Neutrophil (primary cell): Measurements from ENCODE around the gene DKC1.
A peak's percentile ranks its signal among the peaks of the same experiment; 100 is the strongest.

Experiments used
- H3K27ac ChIP-seq: fragments of 200-600 bp; sonication (generic); 2 replicates; pipeline ENCODE4 v1.5.1; 2016; ENCODE audit warnings: mild to moderate bottlenecking, moderate library complexity
- H3K27me3 ChIP-seq: fragments of 200-600 bp; sonication (generic); 2 replicates; pipeline ENCODE4 v1.6.0; 2016; ENCODE audit warnings: mild to moderate bottlenecking
- H3K36me3 ChIP-seq: fragments of 200-600 bp; sonication (generic); 2 replicates; pipeline ENCODE4 v1.5.1; 2017
- H3K4me1 ChIP-seq, 2 experiments: fragments of 200-600 bp in 1 of 2; sonication (generic) in 1 of 2; 1 replicate in 1 of 2; 2 replicates in 1 of 2; pipeline versions ENCODE4 v1.5.1 to v1.6.1; 2013 to 2016; ENCODE audit warnings: low read depth in 1 of 2, low read length in 1 of 2, mild to moderate bottlenecking in 1 of 2, moderate library complexity in 1 of 2; ENCODE audit not compliant: control insufficient read depth in 1 of 2, insufficient read depth in 1 of 2
- H3K4me3 ChIP-seq, 2 experiments: fragments of 200-600 bp in 1 of 2; sonication (generic) in 1 of 2; 1 replicate in 1 of 2; 2 replicates in 1 of 2; pipeline ENCODE4 v1.5.1; 2013 to 2016; ENCODE audit warnings: low read depth in 1 of 2, low read length in 1 of 2, mild to moderate bottlenecking in 1 of 2, moderate library complexity in 1 of 2
- H3K9me3 ChIP-seq: fragments of 200-600 bp; sonication (generic); 2 replicates; pipeline ENCODE4 v1.5.1; 2016
- TF ChIP-seq, protein P1 (sequence below): fragments of 200-600 bp; sonication (generic); IDR thresholded peaks from 2 replicates; pipeline ENCODE4 v1.5.1; 2016; ENCODE audit warnings: antibody characterized with exemption

Gene DKC1

DNA sequence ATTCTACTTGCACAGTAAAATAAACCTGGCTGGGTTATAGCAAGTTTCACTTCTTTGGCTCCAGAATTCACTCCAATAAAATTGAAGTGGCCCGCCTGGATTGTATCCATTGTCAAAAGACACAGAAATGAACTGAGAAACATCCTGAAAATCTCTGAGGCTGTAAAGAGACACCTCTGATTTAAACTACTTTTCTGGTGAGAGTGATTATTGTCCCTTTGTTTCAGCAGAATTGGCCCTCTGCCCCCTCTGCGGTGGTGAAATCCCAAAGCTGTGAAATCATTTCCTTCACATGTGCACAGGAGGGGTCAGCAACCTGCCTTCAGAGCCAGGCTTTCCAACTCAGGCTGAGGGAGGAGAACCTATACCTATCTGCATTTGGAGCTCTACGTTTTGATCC, 34.8 kb upstream of the DKC1 start:
- H3K27ac ChIP-seq = peak overlapping the region; percentile 86
- no peak overlapping the region for H3K4me3 ChIP-seq
- TF ChIP-seq, protein P1, sequence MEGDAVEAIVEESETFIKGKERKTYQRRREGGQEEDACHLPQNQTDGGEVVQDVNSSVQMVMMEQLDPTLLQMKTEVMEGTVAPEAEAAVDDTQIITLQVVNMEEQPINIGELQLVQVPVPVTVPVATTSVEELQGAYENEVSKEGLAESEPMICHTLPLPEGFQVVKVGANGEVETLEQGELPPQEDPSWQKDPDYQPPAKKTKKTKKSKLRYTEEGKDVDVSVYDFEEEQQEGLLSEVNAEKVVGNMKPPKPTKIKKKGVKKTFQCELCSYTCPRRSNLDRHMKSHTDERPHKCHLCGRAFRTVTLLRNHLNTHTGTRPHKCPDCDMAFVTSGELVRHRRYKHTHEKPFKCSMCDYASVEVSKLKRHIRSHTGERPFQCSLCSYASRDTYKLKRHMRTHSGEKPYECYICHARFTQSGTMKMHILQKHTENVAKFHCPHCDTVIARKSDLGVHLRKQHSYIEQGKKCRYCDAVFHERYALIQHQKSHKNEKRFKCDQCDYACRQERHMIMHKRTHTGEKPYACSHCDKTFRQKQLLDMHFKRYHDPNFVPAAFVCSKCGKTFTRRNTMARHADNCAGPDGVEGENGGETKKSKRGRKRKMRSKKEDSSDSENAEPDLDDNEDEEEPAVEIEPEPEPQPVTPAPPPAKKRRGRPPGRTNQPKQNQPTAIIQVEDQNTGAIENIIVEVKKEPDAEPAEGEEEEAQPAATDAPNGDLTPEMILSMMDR = no peak
- H3K9me3 ChIP-seq = no peaks in the 10 kb centered on the region
- peaks cover 97 to 100% of the 10 kb centered on the region in 2 experiments for H3K4me1 ChIP-seq
- no peaks in the 10 kb centered on the region for H3K36me3 ChIP-seq
- no peaks in the 10 kb centered on the region for H3K27me3 ChIP-seq

DNA sequence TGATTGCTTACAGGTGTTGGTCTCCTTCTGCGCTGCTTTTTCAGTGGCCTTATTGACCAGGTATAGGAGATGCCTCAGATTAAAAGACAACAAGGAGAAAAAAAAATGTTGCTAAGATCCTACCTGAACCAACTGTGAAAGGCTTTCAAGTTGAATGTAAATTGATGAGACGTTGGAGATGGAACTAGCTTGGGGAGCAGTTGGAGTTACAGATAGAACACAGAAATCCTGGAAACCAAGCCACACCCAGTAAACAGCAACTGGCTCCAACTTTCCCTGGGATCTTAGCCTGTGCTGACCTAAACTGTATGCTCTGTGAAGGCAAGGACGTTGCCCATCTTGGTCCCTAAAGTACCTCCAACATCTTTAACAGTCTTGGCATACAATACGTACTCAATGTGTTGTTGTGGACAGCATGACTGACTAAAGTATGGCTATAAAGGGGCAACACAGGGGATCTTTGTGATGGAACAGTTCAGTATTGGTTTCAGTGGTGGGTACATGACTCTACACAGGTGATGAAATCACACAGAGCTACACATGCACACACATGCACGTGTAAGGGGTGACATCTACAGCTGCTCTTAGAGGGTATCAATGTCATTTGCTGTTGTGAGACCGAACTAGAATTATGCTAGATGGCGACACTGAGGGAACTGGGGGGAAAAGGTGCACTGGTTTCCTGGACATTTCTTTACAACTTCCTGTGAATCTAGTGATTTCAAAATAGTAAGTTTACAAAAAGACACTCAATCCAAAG, 34.1 kb upstream of the DKC1 start:
- peak overlapping the region; percentile 86 for H3K27ac ChIP-seq
- TF ChIP-seq, protein P1 = no peak
- H3K36me3 ChIP-seq = no peaks in the 10 kb centered on the region
- H3K4me3 ChIP-seq = no peak overlapping the region
- peaks cover 97 to 100% of the 10 kb centered on the region in 2 experiments for H3K4me1 ChIP-seq
- H3K9me3 ChIP-seq = no peaks in the 10 kb centered on the region
- no peaks in the 10 kb centered on the region for H3K27me3 ChIP-seq

DNA sequence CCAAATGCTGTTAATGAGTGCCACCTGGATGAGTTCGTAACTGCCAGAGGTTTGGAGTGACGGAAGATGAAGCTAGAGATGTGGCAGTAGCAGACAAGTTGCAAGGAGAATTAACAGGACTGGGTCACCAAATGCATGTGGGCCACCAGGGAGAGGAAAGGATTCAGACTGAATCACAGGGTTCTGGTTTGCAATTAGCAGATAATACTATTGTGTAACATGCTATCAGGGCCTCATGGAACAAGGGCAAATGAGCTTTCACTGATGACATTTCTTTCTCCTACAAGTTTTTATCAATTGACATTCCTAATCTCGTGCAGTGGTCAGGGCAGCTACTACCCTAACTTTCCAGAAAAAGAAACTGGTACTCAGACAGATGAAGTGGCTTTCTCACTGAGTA, 33.2 kb upstream of the DKC1 start:
- Histone ChIP-seq H3K27ac (peak overlapping the region; percentile 86), H3K9me3 (no peaks in the 10 kb centered on the region), H3K36me3 (no peaks in the 10 kb centered on the region), H3K4me1 (peaks cover 97 to 100% of the 10 kb centered on the region in 2 experiments), H3K27me3 (no peaks in the 10 kb centered on the region), H3K4me3 (no peak overlapping the region)
- TF ChIP-seq, protein P1 = no peak

DNA sequence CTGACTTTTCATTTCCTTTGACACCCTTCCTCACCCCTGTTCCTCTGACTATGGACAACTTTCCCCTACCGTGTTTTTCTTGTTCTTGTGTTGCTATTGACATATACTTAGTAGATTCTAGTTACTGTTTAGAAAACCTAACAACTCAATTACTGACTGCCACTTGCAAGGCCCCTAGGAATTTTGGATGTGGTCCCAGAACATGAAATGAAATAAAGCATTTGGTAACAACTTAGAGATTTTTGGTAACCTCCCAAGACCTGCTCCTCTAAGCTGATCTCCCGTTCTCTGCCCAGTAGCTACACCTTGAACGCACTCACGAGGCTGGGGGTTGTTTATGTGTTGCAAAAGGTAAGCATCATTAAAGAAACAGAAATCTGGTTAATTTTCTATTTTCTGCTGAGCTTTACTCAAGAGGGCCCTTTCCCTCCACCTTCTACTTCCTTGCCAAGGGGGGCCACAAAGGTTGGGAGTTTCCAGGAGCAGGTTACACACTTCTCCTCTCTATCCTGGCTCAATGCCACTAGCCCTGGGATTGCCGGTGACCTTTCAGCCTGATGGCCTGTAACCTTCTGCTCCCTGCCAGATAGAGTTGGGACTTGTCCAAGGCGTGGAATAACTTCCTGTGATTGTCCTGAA, 32.3 kb upstream of the DKC1 start:
- H3K4me1 ChIP-seq = peaks cover 97 to 100% of the 10 kb centered on the region in 2 experiments
- H3K27ac ChIP-seq = peak overlapping the region; percentile 86

DNA sequence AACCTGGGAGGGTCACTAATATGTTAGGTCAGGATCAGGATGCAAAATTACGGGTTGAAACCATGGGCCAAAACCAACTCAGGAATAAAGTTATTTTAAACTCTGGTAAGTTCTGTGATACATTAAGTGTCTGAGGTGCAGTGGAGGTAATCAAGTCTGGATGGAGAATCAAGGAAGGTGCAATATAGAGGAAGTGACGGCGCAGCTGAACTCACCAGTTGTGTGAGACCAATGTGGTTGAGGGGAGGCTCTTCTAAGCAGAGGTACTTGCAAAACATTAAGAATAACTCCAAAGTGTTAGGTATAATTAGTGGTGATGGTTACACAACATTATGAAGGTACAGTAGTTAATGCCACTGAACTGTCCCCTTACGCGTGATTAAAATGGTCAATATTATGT, 31.5 kb upstream of the DKC1 start:
- TF ChIP-seq, protein P1 = no peak
- Histone ChIP-seq H3K36me3 (no peaks in the 10 kb centered on the region), H3K27ac (peak overlapping the region; percentile 86), H3K4me1 (peaks cover 98 to 100% of the 10 kb centered on the region in 2 experiments), H3K9me3 (no peaks in the 10 kb centered on the region), H3K4me3 (no peak overlapping the region), H3K27me3 (no peaks in the 10 kb centered on the region)

More for the DNA sequence above, 32.3 kb upstream of the DKC1 start:
- H3K27me3 ChIP-seq = no peaks in the 10 kb centered on the region
- no peaks in the 10 kb centered on the region for H3K9me3 ChIP-seq
- H3K36me3 ChIP-seq = no peaks in the 10 kb centered on the region
- TF ChIP-seq, protein P1 = no peak
- no peak overlapping the region for H3K4me3 ChIP-seq
